Spleen (tissue), 11 donors: ENCODE results near the gene KIAA1191. TPM values are rescaled to one million over a fixed set of nuclear protein-coding genes. Genes with fewer than 3 reads are reported as not detected.

ENCODE experiments used
- DNase-seq: peaks from one replicate; pipeline ENCODE4 v3.0.0-alpha.2; 2020
- H3K27ac ChIP-seq, 8 donors: fragments of 200-600 bp; sonication (generic) in 7 of 8; 1 replicate in 4 of 8; 2 replicates in 4 of 8; pipeline versions ENCODE4 v1.5.0 to v1.8.0; 2016 to 2021; ENCODE audit warnings: inconsistent platforms in 4 of 8, mild to moderate bottlenecking in 4 of 8, moderate library complexity in 1 of 8
- H3K27me3 ChIP-seq, 7 donors: fragments of 200-600 bp; sonication (generic) in 6 of 7; replicated peaks in 1 of 7; 1 replicate in 4 of 7; 2 replicates in 3 of 7; pipeline versions ENCODE4 v1.5.0 to v1.8.0; 2016 to 2021; ENCODE audit warnings: inconsistent platforms in 3 of 7, mild to moderate bottlenecking in 1 of 7
- H3K36me3 ChIP-seq, 6 donors: fragments of 200-600 bp; sonication (generic) in 5 of 6; 1 replicate in 4 of 6; 2 replicates in 2 of 6; pipeline versions ENCODE4 v1.5.0 to v1.8.0; 2016 to 2021; ENCODE audit warnings: inconsistent platforms in 2 of 6
- H3K4me1 ChIP-seq, 6 donors: fragments of 200-600 bp; sonication (generic) in 5 of 6; 1 replicate in 3 of 6; 2 replicates in 3 of 6; pipeline versions ENCODE4 v1.5.0 to v1.8.0; 2016 to 2021; ENCODE audit warnings: inconsistent platforms in 3 of 6
- H3K4me3 ChIP-seq, 8 donors: fragments of 200-600 bp; sonication (generic) in 7 of 8; 1 replicate in 4 of 8; 2 replicates in 4 of 8; pipeline versions ENCODE4 v1.5.0 to v1.8.0; 2016 to 2021; ENCODE audit warnings: inconsistent platforms in 4 of 8, mild to moderate bottlenecking in 4 of 8, moderate library complexity in 2 of 8
- H3K9me3 ChIP-seq, 8 donors: fragments of 200-600 bp; sonication (generic) in 7 of 8; 1 replicate in 4 of 8; 2 replicates in 4 of 8; pipeline versions ENCODE4 v1.5.0 to v1.8.0; 2016 to 2021; ENCODE audit warnings: inconsistent platforms in 4 of 8
- POLR2A ChIP-seq, 3 donors: fragments of 450-650 bp; IDR thresholded peaks; one replicate each; pipeline ENCODE4 v1.5.1; 2017; ENCODE audit warnings: antibody characterized with exemption in 3 of 3, mild to moderate bottlenecking in 1 of 3
- POLR2AphosphoS5 ChIP-seq, 3 donors: sonication (generic); formaldehyde crosslinking; IDR thresholded peaks; one replicate each; pipeline ENCODE4 v1.5.1; 2017; ENCODE audit warnings: antibody characterized with exemption in 3 of 3
- WGBS, 5 donors: extraction: QIAGEN DNeasy Blood & Tissue Kit in 3 of 5; methylation state at CpG; one replicate each; pipeline versions ENCODE4 v1.1.5 to v1.1.7; 2013 to 2018; 5-methylcytosine and 5-hydroxymethylcytosine counted together
- intact Hi-C: fragments of 100-400 bp; cut with DNase I; formaldehyde crosslinking; loops from one replicate; pipeline ENCODE4 v1.15.0; 2023; ENCODE audit warnings: low total_unique reads
- polyA plus RNA-seq, 3 donors: library from polyadenylated mRNA; stranded (reverse); fragments of 200-250 nt; gene quantifications; one replicate each; pipeline ENCODE4 v1.2.1, GENCODE V29; 2013
- total RNA-seq, 7 donors: library from RNA; depleted of rRNA in 3 of 7; stranded (reverse); fragments of >200 nt in 3 of 7; fragmentation: NEBNext Ultra II Directional in 4 of 7; extraction: Animal tissue kit (Norgen Biotek cat#: 25700) in 4 of 7; gene quantifications; one replicate each; pipeline versions ENCODE4 v1.1.0 to v1.2.1, GENCODE V29; 2016 to 2021
- TF ChIP-seq, protein P1 (sequence below), 11 experiments: fragments of 200-600 bp in 7 of 11; fragments of 450-650 bp in 4 of 11; sonication (generic) in 4 of 11; IDR thresholded peaks in 8 of 11; conservative IDR thresholded peaks in 3 of 11; 1 replicate in 7 of 11; 2 replicates in 4 of 11; pipeline versions ENCODE4 v1.4.0 to v1.8.0; 2016 to 2021; ENCODE audit warnings: antibody characterized with exemption in 11 of 11, inconsistent platforms in 4 of 11, mild to moderate bottlenecking in 1 of 11
- donor health status: healthy with polysubstance abuse.
- donor health status: DM: no; HTN: no; CAD: no; lungs with moderate emphysema.
- donor health status: DM: no; HTN: no; CAD: no.
- donor health status: Bipolar disorder and iron deficiency.
- donor health status: healthy.
- donor health status: DM: no; HTN: no; CAD: no.
- donor health status: DM: yes; HTN: yes; CAD: no.

KIAA1191 gene
- total and polyA plus RNA-seq, 10 donors: 24.4 to 99.0 (median 69.4) TPM

DNA sequence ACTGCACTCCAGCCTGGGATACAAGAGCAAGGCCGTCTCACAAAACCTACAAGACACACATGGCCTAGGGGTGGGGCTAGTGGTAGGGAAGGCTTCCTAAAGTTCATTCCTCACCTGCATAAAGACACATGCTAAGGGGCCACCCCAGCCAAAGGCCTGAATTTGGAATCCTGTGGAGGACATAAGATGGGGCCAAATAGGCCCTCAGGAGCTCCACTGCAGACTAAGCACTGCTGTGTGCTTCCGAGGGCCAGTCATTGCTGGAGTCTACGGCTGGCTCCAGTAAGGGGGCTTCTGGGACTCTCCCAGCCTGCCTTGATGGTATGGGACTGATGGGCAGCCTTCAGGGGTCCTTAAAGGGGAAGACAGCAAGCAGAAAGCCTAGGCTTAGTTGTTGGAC, 21.2 kb upstream of the KIAA1191 start:
- peaks cover 5 to 20% (median 14%) of the 10 kb centered on the region in 6 donors for H3K4me1 ChIP-seq
- 79 to 93% (median 89%) methylated on average over 2 to 3 of the region's 3 CpGs for WGBS, 5 donors
- H3K36me3 ChIP-seq: peaks cover 0 to 69% (median 49%) of the 10 kb centered on the region in 6 donors
- TF ChIP-seq, protein P1, sequence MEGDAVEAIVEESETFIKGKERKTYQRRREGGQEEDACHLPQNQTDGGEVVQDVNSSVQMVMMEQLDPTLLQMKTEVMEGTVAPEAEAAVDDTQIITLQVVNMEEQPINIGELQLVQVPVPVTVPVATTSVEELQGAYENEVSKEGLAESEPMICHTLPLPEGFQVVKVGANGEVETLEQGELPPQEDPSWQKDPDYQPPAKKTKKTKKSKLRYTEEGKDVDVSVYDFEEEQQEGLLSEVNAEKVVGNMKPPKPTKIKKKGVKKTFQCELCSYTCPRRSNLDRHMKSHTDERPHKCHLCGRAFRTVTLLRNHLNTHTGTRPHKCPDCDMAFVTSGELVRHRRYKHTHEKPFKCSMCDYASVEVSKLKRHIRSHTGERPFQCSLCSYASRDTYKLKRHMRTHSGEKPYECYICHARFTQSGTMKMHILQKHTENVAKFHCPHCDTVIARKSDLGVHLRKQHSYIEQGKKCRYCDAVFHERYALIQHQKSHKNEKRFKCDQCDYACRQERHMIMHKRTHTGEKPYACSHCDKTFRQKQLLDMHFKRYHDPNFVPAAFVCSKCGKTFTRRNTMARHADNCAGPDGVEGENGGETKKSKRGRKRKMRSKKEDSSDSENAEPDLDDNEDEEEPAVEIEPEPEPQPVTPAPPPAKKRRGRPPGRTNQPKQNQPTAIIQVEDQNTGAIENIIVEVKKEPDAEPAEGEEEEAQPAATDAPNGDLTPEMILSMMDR (IDR thresholded peaks at IDR 0.05 in 8 of 11, conservative IDR thresholded peaks at IDR 0.05 in 3 of 11): no peak
- TF ChIP-seq POLR2AphosphoS5 (IDR thresholded peaks at IDR 0.05): no peak
- no peak for TF ChIP-seq POLR2A (IDR thresholded peaks at IDR 0.05)
- no peak overlapping the region for H3K4me3 ChIP-seq
- no peaks in the 10 kb centered on the region for H3K9me3 ChIP-seq
- DNase-seq: peak; percentile 15
- no peak overlapping the region for H3K27ac ChIP-seq
- no peaks in the 10 kb centered on the region for H3K27me3 ChIP-seq
- intact Hi-C loops: no loop called here

DNA sequence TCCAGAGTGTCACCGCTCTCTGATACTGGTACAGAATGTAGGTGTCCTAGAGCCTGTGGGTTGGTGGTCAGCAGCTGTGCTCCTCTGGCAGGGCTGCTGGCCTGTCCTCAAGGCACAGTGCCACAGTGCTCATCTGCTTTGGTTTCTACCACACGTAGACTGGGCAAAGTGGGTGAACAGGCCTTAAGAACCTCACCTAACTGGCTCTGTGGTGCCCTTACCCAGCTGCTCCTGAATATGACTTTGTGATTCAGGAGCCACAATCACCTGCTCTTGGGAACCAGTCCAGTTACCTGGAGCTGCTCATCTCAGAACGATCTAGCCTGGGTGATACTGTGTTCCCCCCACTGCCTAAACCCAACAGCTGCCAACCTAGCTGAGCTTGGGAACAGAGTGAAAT, 20.4 kb upstream of the KIAA1191 start:
- TF ChIP-seq POLR2AphosphoS5 (IDR thresholded peaks at IDR 0.05): no peak
- no peak for TF ChIP-seq POLR2A (IDR thresholded peaks at IDR 0.05)

GRCh38 chr5:176381423-176381822, 19.9 kb upstream of the KIAA1191 start:
- Histone ChIP-seq H3K4me3 (no peak overlapping the region), H3K9me3 (no peaks in the 10 kb centered on the region), H3K4me1 (peaks cover 0 to 9% (median 2%) of the 10 kb centered on the region in 6 donors), H3K36me3 (peaks cover 0 to 64% (median 48%) of the 10 kb centered on the region in 6 donors), H3K27ac (no peak overlapping the region), H3K27me3 (no peaks in the 10 kb centered on the region)
- 81 to 94% (median 92%) methylated on average over 3 of the region's 3 CpGs for WGBS, 5 donors
- TF ChIP-seq POLR2AphosphoS5 (IDR thresholded peaks at IDR 0.05) (no peak), POLR2A (IDR thresholded peaks at IDR 0.05) (no peak)
- TF ChIP-seq, protein P1 (IDR thresholded peaks at IDR 0.05 in 8 of 11, conservative IDR thresholded peaks at IDR 0.05 in 3 of 11): no peak
- intact Hi-C loops: no loop called here
- no peak for DNase-seq

More for the DNA sequence above, 20.4 kb upstream of the KIAA1191 start:
- peaks cover 0 to 69% (median 49%) of the 10 kb centered on the region in 6 donors for H3K36me3 ChIP-seq
- H3K9me3 ChIP-seq: no peaks in the 10 kb centered on the region
- peaks cover 0 to 15% (median 7%) of the 10 kb centered on the region in 6 donors for H3K4me1 ChIP-seq
- intact Hi-C loops: no loop called here
- WGBS, 5 donors: 95 to 100% (median 96%) methylated on average over 2 to 3 of the region's 3 CpGs
- peak; percentile 30 for DNase-seq
- no peaks in the 10 kb centered on the region for H3K27me3 ChIP-seq
- no peak overlapping the region for H3K27ac ChIP-seq
- no peak overlapping the region for H3K4me3 ChIP-seq

DNA sequence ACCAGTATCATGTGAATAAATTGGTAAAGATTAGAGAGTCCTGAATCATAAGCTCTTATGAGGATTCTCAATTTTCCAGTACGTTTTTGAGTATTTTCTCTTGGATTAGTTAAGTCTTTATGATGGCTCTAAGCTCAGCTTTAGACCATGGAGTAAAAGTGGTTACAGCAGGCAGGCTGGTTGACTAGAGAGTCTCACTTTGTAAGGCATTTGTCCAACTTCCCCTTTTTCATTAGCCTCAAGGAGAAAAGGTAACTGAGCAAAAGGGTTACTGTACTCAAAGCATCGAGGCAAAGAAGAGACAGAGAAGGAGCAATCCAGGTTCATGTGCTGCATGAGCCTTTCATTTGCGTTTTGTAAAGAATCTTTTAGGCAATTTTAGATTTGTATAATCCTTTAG, 18.3 kb upstream of the KIAA1191 start:
- Histone ChIP-seq H3K9me3 (no peaks in the 10 kb centered on the region), H3K4me1 (no peaks in the 10 kb centered on the region), H3K36me3 (peaks cover 0 to 48% (median 36%) of the 10 kb centered on the region in 6 donors), H3K4me3 (no peak overlapping the region), H3K27me3 (no peaks in the 10 kb centered on the region), H3K27ac (no peak overlapping the region)
- 58 to 67% (median 62%) methylated on average over 3 of the region's 3 CpGs for WGBS, 5 donors
- DNase-seq: no peak
- no peak for TF ChIP-seq POLR2A (IDR thresholded peaks at IDR 0.05)
- TF ChIP-seq POLR2AphosphoS5 (IDR thresholded peaks at IDR 0.05): no peak
- TF ChIP-seq, protein P1 (IDR thresholded peaks at IDR 0.05 in 8 of 11, conservative IDR thresholded peaks at IDR 0.05 in 3 of 11): no peak
- intact Hi-C loops: no loop called here
